ENCODE measurements around the gene B9D2.

B9D2 gene

GRCh38 chr19:41307954-41308449 lies 55.9 kb downstream of the B9D2 start:
- FAIRE-seq = no peak

GRCh38 chr19:41307090-41307875 lies 56.7 kb downstream of the B9D2 start:
- no peak for FAIRE-seq

GRCh38 chr19:41305927-41306793 lies 57.8 kb downstream of the B9D2 start:
- no peak for FAIRE-seq

- no peak for FAIRE-seq
Measured at GRCh38 chr19:41304706-41305483, 59.1 kb downstream of the B9D2 start.

Data from G401.6 (cell line).